Measurements from ENCODE around the gene PEAK1. TPM values are rescaled to one million over a fixed set of nuclear protein-coding genes. Genes with fewer than 3 reads are reported as not detected.

PEAK1 gene
- total RNA-seq, 1 donor from 2014 or later, result 75.2 TPM

DNA sequence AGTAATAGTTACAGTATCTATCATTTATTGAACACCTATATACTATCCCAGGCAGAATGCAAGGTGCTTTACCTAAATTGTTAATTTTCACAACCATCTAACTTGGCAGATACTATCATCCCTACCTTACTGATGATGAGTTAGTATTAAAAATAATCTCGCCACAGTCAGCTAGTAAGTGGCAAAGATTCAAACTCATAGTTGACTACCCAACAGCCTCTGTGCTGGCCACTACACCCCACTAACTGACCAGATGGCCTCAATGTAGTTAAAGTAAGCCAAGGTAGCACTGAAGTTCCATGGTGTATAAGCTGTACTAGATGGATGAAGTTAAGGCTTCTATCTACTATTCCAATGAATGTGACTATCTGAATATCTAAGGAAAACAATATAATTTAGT, 44.8 kb downstream of the PEAK1 start:
- H3K27ac ChIP-seq (replicated peaks), result no peak overlapping the region
- peaks cover 32% of the 10 kb centered on the region for H3K4me1 ChIP-seq
- intact Hi-C loops (cut with micrococcal nuclease), result no loop called here
- TF ChIP-seq, protein P1, sequence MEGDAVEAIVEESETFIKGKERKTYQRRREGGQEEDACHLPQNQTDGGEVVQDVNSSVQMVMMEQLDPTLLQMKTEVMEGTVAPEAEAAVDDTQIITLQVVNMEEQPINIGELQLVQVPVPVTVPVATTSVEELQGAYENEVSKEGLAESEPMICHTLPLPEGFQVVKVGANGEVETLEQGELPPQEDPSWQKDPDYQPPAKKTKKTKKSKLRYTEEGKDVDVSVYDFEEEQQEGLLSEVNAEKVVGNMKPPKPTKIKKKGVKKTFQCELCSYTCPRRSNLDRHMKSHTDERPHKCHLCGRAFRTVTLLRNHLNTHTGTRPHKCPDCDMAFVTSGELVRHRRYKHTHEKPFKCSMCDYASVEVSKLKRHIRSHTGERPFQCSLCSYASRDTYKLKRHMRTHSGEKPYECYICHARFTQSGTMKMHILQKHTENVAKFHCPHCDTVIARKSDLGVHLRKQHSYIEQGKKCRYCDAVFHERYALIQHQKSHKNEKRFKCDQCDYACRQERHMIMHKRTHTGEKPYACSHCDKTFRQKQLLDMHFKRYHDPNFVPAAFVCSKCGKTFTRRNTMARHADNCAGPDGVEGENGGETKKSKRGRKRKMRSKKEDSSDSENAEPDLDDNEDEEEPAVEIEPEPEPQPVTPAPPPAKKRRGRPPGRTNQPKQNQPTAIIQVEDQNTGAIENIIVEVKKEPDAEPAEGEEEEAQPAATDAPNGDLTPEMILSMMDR (IDR thresholded peaks at IDR 0.05; ENCODE audit: borderline replicate concordance), result no peak
- H3K4me3 ChIP-seq, result no peak overlapping the region
- no peaks in the 10 kb centered on the region for H3K27me3 ChIP-seq (ENCODE audit: low read depth)
- no peak for DNase-seq
- H3K36me3 ChIP-seq, result no peaks in the 10 kb centered on the region
- H3K9me3 ChIP-seq (replicated peaks), result peaks cover 6% of the 10 kb centered on the region

DNA sequence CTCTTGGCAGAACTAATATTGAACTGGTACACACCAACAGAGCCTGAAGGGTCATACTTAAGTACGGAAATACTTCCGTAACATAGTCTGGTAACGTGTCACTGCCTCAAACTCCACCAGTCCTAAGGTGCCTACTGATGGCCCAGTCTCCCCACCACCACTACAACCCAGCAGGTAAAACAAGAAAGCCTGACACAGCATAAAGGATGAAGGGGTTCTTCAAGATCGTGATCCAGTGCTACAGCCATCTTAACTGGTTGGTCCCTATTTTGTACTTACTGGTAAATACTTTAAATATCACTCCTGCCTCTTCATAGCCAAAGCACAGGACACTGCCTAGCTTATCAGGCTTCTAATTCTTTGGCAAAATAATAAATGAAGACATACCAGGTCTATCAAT, 46.5 kb downstream of the PEAK1 start:
- no peaks in the 10 kb centered on the region for H3K27me3 ChIP-seq (ENCODE audit: low read depth)
- TF ChIP-seq, protein P1 (IDR thresholded peaks at IDR 0.05; ENCODE audit: borderline replicate concordance), result no peak
- no peak overlapping the region for H3K27ac ChIP-seq (replicated peaks)
- H3K36me3 ChIP-seq, result no peaks in the 10 kb centered on the region
- intact Hi-C loops (cut with micrococcal nuclease), result no loop called here
- H3K4me1 ChIP-seq, result peaks cover 41% of the 10 kb centered on the region
- no peak overlapping the region for H3K4me3 ChIP-seq
- DNase-seq, result no peak
- H3K9me3 ChIP-seq (replicated peaks), result peaks cover 6% of the 10 kb centered on the region

DNA sequence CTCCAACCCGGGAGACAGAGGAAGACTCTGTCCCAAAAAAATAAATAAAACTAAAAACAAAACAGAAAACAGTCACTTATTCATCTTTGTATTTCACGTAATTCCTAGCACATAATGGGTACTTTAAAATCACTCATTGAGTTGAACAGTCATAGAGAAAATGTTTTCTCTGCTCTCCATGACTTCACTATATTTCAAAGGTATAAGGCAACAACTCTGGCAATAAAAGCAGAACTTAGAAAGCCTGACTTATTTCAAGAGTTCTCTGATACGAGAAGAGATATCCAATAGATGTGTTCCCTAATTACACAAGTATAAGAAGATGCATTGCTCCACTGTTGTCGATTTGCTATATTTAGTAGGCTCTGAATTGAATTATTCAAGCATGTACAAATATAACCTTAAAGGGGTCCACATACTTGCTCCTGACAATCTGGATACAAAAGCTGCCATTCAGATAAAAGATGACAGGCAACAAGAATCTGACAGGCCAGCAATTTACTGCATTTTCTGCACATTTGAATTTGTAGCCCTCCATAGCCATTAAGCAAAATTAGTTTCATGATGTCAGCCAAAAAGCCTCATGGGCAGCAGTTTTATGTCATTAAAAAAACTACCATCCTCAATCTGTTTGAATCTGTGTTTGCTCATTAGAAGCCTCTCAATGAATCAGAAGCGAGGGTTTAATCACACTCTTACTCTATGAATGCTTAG, 47.9 kb downstream of the PEAK1 start:
- Histone ChIP-seq H3K4me1 (peaks cover 41% of the 10 kb centered on the region), H3K9me3 (replicated peaks) (peaks cover 6% of the 10 kb centered on the region), H3K27ac (replicated peaks) (no peak overlapping the region), H3K4me3 (no peak overlapping the region), H3K27me3 (ENCODE audit: low read depth) (no peaks in the 10 kb centered on the region), H3K36me3 (no peaks in the 10 kb centered on the region)
- DNase-seq, result no peak
- intact Hi-C loops (cut with micrococcal nuclease), result no loop called here
- TF ChIP-seq, protein P1 (IDR thresholded peaks at IDR 0.05; ENCODE audit: borderline replicate concordance), result no peak

DNA sequence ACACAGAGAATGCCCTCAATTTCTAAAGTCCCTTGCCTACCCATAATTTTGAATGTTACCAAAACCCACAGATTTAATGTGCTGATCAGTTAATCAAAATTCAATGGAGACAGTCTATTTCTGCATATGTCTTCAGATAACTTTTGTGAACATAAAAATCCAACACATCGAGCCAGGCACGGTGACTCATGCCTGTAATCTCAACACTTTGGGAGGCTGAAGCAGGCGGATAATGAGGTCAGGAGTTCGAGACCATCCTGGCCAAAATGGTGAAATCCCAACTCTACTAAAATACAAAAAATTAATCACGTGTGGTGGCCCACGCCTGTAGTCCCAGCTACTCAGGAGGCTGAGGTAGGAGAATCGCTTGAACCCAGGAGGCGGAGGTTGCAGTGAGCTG, 49.3 kb downstream of the PEAK1 start:
- intact Hi-C loops (cut with micrococcal nuclease), result no loop called here
- H3K4me1 ChIP-seq, result peaks cover 41% of the 10 kb centered on the region
- H3K27ac ChIP-seq (replicated peaks), result no peak overlapping the region
- peaks cover 6% of the 10 kb centered on the region for H3K9me3 ChIP-seq (replicated peaks)
- DNase-seq, result no peak
- no peaks in the 10 kb centered on the region for H3K36me3 ChIP-seq
- TF ChIP-seq, protein P1 (IDR thresholded peaks at IDR 0.05; ENCODE audit: borderline replicate concordance), result no peak
- no peaks in the 10 kb centered on the region for H3K27me3 ChIP-seq (ENCODE audit: low read depth)
- H3K4me3 ChIP-seq, result no peak overlapping the region

DNA sequence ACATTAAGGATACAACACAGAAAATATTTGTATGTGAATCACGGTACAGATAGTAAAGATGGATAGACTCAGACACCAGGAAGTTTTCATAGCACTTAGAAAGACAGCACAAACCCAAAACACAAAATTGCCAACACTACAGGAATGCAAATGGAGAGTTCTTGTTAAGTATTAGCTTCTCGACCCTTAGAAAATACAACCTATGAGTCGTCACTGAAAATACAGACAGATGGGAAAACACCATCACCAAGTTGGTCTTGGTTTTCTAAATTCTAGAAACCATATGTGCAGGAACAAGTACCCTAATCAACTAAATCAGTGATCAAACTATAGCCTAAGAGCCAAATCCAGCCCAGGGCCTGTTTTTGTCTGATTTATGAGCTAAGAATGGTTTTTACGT, 50.7 kb downstream of the PEAK1 start:
- Histone ChIP-seq H3K27me3 (ENCODE audit: low read depth) (no peaks in the 10 kb centered on the region), H3K27ac (replicated peaks) (no peak overlapping the region), H3K4me3 (no peak overlapping the region), H3K36me3 (peaks cover 5% of the 10 kb centered on the region), H3K9me3 (replicated peaks) (peaks cover 6% of the 10 kb centered on the region), H3K4me1 (peaks cover 31% of the 10 kb centered on the region)
- intact Hi-C loops (cut with micrococcal nuclease), result no loop called here
- TF ChIP-seq, protein P1 (IDR thresholded peaks at IDR 0.05; ENCODE audit: borderline replicate concordance), result no peak
- DNase-seq, result no peak

All from left ventricle myocardium inferior (tissue), 1 donor.